Measurements from ENCODE around the gene EIF4E3.

GRCh38 chr3:71751602-71752001 is 26.4 kb upstream of the EIF4E3 start:
- TF ChIP-seq CTCF (IDR thresholded peaks at IDR 0.05) (no peak), EZH2phosphoT487 (IDR thresholded peaks at IDR 0.05) (no peak), EZH2 (IDR thresholded peaks at IDR 0.05) (no peak)
